Sciatic nerve (tissue), 2 donors: Measurements from ENCODE around the gene FUZ. TPM values are rescaled to one million over a fixed set of nuclear protein-coding genes. Genes with fewer than 3 reads are reported as not detected.
"Not testable (repeated sequence)": the region's sequence is repeated elsewhere in the genome, so short reads cannot be mapped to it uniquely, and the experiment has no call there.

Source experiments
- ATAC-seq: fragments of 200-7000 bp; cut with Tn5 transposase; one replicate; pipeline ENCODE4 v1.9.1; 2020; ENCODE audit warnings: mild to moderate bottlenecking, moderate library complexity
- DNase-seq: peaks from one replicate; pipeline ENCODE4 v3.0.0-alpha.2; 2020; ENCODE audit warnings: low spot score
- intact Hi-C: fragments of 100-400 bp; cut with DNase I; formaldehyde crosslinking; loops from one replicate; pipeline ENCODE4 v1.14.2; 2022
- total RNA-seq: library from RNA; stranded (reverse); fragmentation: NEBNext Ultra II Directional; extraction: Animal tissue kit (Norgen Biotek cat#: 25700); gene quantifications from one replicate; pipeline ENCODE4 v1.2.1, GENCODE V29; 2021
- donor health status: DM: no; HTN: no; CAD: no.
- donor health status: DM: no; HTN: no; CAD: no.

The FUZ gene
- total RNA-seq, 1 donor from 2014 or later = 26.4 TPM

- ATAC-seq (no peak), DNase-seq (no peak)
- intact Hi-C loops = no loop called here
Observed at GRCh38 chr19:49837425-49837824, 24.3 kb upstream of the FUZ start.

- ATAC-seq (no peak), DNase-seq (no peak)
- intact Hi-C loops = no loop called here
Observed at GRCh38 chr19:49837009-49837310, 23.9 kb upstream of the FUZ start.

GRCh38 chr19:49836176-49837008 is 23.3 kb upstream of the FUZ start:
- ATAC-seq = no peak
- DNase-seq = no peak
- intact Hi-C loops = no loop called here

- DNase-seq (no peak), ATAC-seq (no peak)
- intact Hi-C loops = no loop called here
Observed at GRCh38 chr19:49835562-49835961, 22.5 kb upstream of the FUZ start.

- intact Hi-C loops = no loop called here
- ATAC-seq (no peak), DNase-seq (no peak)
Observed at GRCh38 chr19:49833599-49833998, 20.5 kb upstream of the FUZ start.

- intact Hi-C loops = no loop called here
- ATAC-seq = peak; percentile 33
- DNase-seq = no peak
Observed at GRCh38 chr19:49832556-49832955, 19.5 kb upstream of the FUZ start.

- intact Hi-C loops = no loop called here
- DNase-seq (no peak), ATAC-seq (no peak)
Observed at GRCh38 chr19:49831592-49831991, 18.5 kb upstream of the FUZ start.

- DNase-seq (no peak), ATAC-seq (no peak)
- intact Hi-C loops = no loop called here
Observed at GRCh38 chr19:49830766-49831165, 17.7 kb upstream of the FUZ start.

GRCh38 chr19:49829721-49830120 is 16.6 kb upstream of the FUZ start:
- ATAC-seq (no peak), DNase-seq (no peak)
- intact Hi-C loops = no loop called here

GRCh38 chr19:49829200-49829599 is 16.1 kb upstream of the FUZ start:
- no peak for DNase-seq
- ATAC-seq = no peak
- intact Hi-C loops = no loop called here

- no peak for DNase-seq
- intact Hi-C loops = no loop called here
- ATAC-seq = no peak
Observed at GRCh38 chr19:49827034-49827433, 13.9 kb upstream of the FUZ start.

GRCh38 chr19:49824662-49825061 is 11.6 kb upstream of the FUZ start:
- intact Hi-C loops = no loop called here
- no peak for ATAC-seq
- no peak for DNase-seq

- intact Hi-C loops = no loop called here
- DNase-seq (no peak), ATAC-seq (no peak)
Observed at GRCh38 chr19:49823472-49823871, 10.4 kb upstream of the FUZ start.

- no peak for DNase-seq
- intact Hi-C loops = no loop called here
- ATAC-seq = no peak
Observed at GRCh38 chr19:49820125-49820524, 7.0 kb upstream of the FUZ start.

GRCh38 chr19:49819452-49820115 is 6.5 kb upstream of the FUZ start:
- DNase-seq, ATAC-seq, intact Hi-C loops: not testable (repeated sequence)

GRCh38 chr19:49818649-49819370 is 5.7 kb upstream of the FUZ start:
- ATAC-seq = no peak
- DNase-seq = no peak
- intact Hi-C loops = no loop called here

GRCh38 chr19:49817964-49818648 is 5.0 kb upstream of the FUZ start, which contains the start of gene MED25:
Gene MED25, plus strand, starts transcription at chr19:49818289. Its CDS starts 53 bp downstream, at chr19:49818342.
- ATAC-seq (peak; percentile 84), DNase-seq (peak; percentile 92)
- intact Hi-C loops = no loop called here

GRCh38 chr19:49816590-49816989 is 3.5 kb upstream of the FUZ start:
- DNase-seq = no peak
- no peak for ATAC-seq
- intact Hi-C loops = no loop called here

GRCh38 chr19:49814010-49814409 is 918 bp upstream of the FUZ start:
- no peak for DNase-seq
- intact Hi-C loops = no loop called here
- no peak for ATAC-seq
